GM23338 (cell line): ENCODE measurements around the gene VEZT. TPM values are rescaled to one million over a fixed set of nuclear protein-coding genes. Genes with fewer than 3 reads are reported as not detected.
"Not testable (repeated sequence)": the region's sequence is repeated elsewhere in the genome, so short reads cannot be mapped to it uniquely, and the experiment has no call there.

Experiments
- ATAC-seq: fragments of 200-7000 bp; cut with Tn5 transposase; 3 replicates; pipeline ENCODE4 v1.9.1; 2020
- DNase-seq: peaks from one replicate; pipeline ENCODE4 v3.0.0-alpha.2; 2015; ENCODE audit warnings: low spot score
- H2AFZ ChIP-seq: fragments of 200-600 bp; sonication (generic); 2 replicates; pipeline ENCODE4 v1.8.0; 2016; ENCODE audit warnings: antibody characterized with exemption, mild to moderate bottlenecking, moderate library complexity
- H3F3A ChIP-seq: fragments of 200-600 bp; sonication (generic); replicated peaks from 2 replicates; pipeline ENCODE4 v1.8.0; 2017; ENCODE audit warnings: antibody characterized with exemption, mixed run types, low read depth
- H3K27ac ChIP-seq: fragments of 200-600 bp; sonication (generic); 2 replicates; pipeline ENCODE4 v1.6.1; 2016; ENCODE audit warnings: low read depth
- H3K27me3 ChIP-seq: fragments of 200-600 bp; sonication (generic); 2 replicates; pipeline ENCODE4 v1.8.0; 2016; ENCODE audit warnings: mild to moderate bottlenecking, mixed run types, moderate library complexity; ENCODE audit not compliant: insufficient read depth
- H3K36me3 ChIP-seq: fragments of 200-600 bp; sonication (generic); 2 replicates; pipeline ENCODE4 v1.8.0; 2016; ENCODE audit warnings: mild to moderate bottlenecking; ENCODE audit not compliant: insufficient read depth
- H3K4me1 ChIP-seq: fragments of 200-600 bp; sonication (generic); 2 replicates; pipeline ENCODE4 v1.8.0; 2016; ENCODE audit warnings: mild to moderate bottlenecking, moderate library complexity; ENCODE audit not compliant: insufficient read depth
- H3K4me2 ChIP-seq: fragments of 200-600 bp; sonication (generic); 2 replicates; pipeline ENCODE4 v1.7.1; 2017; ENCODE audit warnings: mixed run types
- H3K4me3 ChIP-seq: fragments of 200-600 bp; sonication (generic); 2 replicates; pipeline ENCODE4 v1.6.1; 2016; ENCODE audit warnings: mixed run types
- H3K79me2 ChIP-seq: fragments of 200-600 bp; sonication (generic); replicated peaks from 2 replicates; pipeline ENCODE4 v1.8.0; 2017; ENCODE audit warnings: mild to moderate bottlenecking; ENCODE audit not compliant: insufficient read depth
- H3K9me2 ChIP-seq: fragments of 200-600 bp; sonication (generic); 2 replicates; pipeline ENCODE4 v1.8.0; 2017; ENCODE audit not compliant: insufficient read depth
- H4K20me1 ChIP-seq: fragments of 200-600 bp; sonication (generic); replicated peaks from 2 replicates; pipeline ENCODE4 v1.8.0; 2017; ENCODE audit warnings: mild to moderate bottlenecking; ENCODE audit not compliant: insufficient read depth
- H3K27ac Mint-ChIP-seq: 2 replicates; pipeline ENCODE4 v1.8.0; 2020; ENCODE audit warnings: inconsistent platforms, mild to moderate bottlenecking, moderate library complexity, mixed read lengths
- H3K27me3 Mint-ChIP-seq: 3 replicates; pipeline ENCODE4 v1.8.0; 2022; ENCODE audit warnings: low read depth, mild to moderate bottlenecking, moderate library complexity, mixed read lengths, inconsistent platforms; ENCODE audit not compliant: insufficient read depth, poor library complexity
- H3K36me3 Mint-ChIP-seq: 3 replicates; pipeline ENCODE4 v1.8.0; 2021; ENCODE audit warnings: low read depth, mild to moderate bottlenecking, inconsistent platforms, moderate library complexity, mixed read lengths
- H3K4me1 Mint-ChIP-seq: 3 replicates; pipeline ENCODE4 v1.8.0; 2020; ENCODE audit warnings: mild to moderate bottlenecking, inconsistent platforms, mixed read lengths
- H3K4me3 Mint-ChIP-seq: 3 replicates; pipeline ENCODE4 v1.8.0; 2021; ENCODE audit warnings: moderate library complexity, mild to moderate bottlenecking, inconsistent platforms, mixed read lengths
- H3K9me3 Mint-ChIP-seq: 3 replicates; pipeline ENCODE4 v1.8.0; 2020; ENCODE audit warnings: moderate library complexity, mild to moderate bottlenecking, inconsistent platforms, mixed read lengths
- CREB1 ChIP-seq: fragments of 250-450 bp; sonication (Bioruptor Pico); IDR thresholded peaks from 2 replicates; pipeline ENCODE4 v1.5.0; 2020; ENCODE audit warnings: low read depth, mild to moderate bottlenecking, moderate library complexity
- CTCF ChIP-seq, 2 experiments: fragments of 200-600 bp in 1 of 2; sonication (generic) in 1 of 2; conservative IDR thresholded peaks; 2 replicates each; pipeline versions ENCODE4 v1.5.1 to v1.6.1; 2016 to 2017; ENCODE audit warnings: antibody characterized with exemption in 2 of 2, low read depth in 2 of 2, mild to moderate bottlenecking in 2 of 2, moderate library complexity in 1 of 2
- EZH2 ChIP-seq: fragments of 200-600 bp; sonication (generic); IDR thresholded peaks from one replicate; pipeline ENCODE4 v1.8.0; 2017; ENCODE audit warnings: antibody characterized with exemption, mild to moderate bottlenecking, low read depth; ENCODE audit not compliant: unreplicated experiment
- EZH2phosphoT487 ChIP-seq: fragments of 200-600 bp; sonication (generic); IDR thresholded peaks from one replicate; pipeline ENCODE4 v1.8.1; 2018; ENCODE audit warnings: antibody characterized with exemption; ENCODE audit not compliant: unreplicated experiment
- JUNB ChIP-seq: IDR thresholded peaks from one replicate; pipeline ENCODE4 v1.6.1; 2016; ENCODE audit warnings: antibody characterized with exemption; ENCODE audit not compliant: unreplicated experiment
- NANOG ChIP-seq: IDR thresholded peaks from 2 replicates; pipeline ENCODE4 v1.6.1; 2016; ENCODE audit warnings: antibody characterized with exemption, borderline replicate concordance
- REST ChIP-seq: IDR thresholded peaks from one replicate; pipeline ENCODE4 v1.6.1; 2018; ENCODE audit warnings: antibody characterized with exemption; ENCODE audit not compliant: unreplicated experiment
- STAT1 ChIP-seq: IDR thresholded peaks from one replicate; pipeline ENCODE4 v1.6.1; 2016; ENCODE audit warnings: antibody characterized with exemption; ENCODE audit not compliant: unreplicated experiment
- polyA plus RNA-seq: library from polyadenylated mRNA; unstranded; fragments of >200 nt; fragmentation: Nextera tagmentation; extraction: Ambion mirVana; gene quantifications from 2 replicates; pipeline ENCODE4 v1.2.1, GENCODE V29; 2016
- total RNA-seq: library from RNA; depleted of rRNA; stranded (reverse); fragments of >200 nt; shearing (Covaris generic); gene quantifications from 2 replicates; pipeline ENCODE4 v1.2.3, GENCODE V29; 2014
- TF ChIP-seq, protein P1 (sequence below): IDR thresholded peaks from 2 replicates; pipeline ENCODE4 v1.6.1; 2016; ENCODE audit warnings: antibody characterized with exemption
- TF ChIP-seq, protein P2 (sequence below): fragments of 250-450 bp; sonication (Bioruptor Pico); IDR thresholded peaks from 2 replicates; pipeline ENCODE4 v1.5.0; 2020; ENCODE audit warnings: mild to moderate bottlenecking, moderate library complexity

Gene VEZT
- total and polyA plus RNA-seq, 2 experiments from 2014 or later, result 34.2 to 51.5 TPM

- H3K27me3 Mint-ChIP-seq, H3K9me3 Mint-ChIP-seq, ATAC-seq, H3K79me2 ChIP-seq, H3K27ac Mint-ChIP-seq, H3F3A ChIP-seq, H3K4me2 ChIP-seq, H3K4me3 Mint-ChIP-seq, H3K9me2 ChIP-seq, DNase-seq, H3K4me1 ChIP-seq, H3K4me1 Mint-ChIP-seq, H3K36me3 ChIP-seq, H4K20me1 ChIP-seq, H3K4me3 ChIP-seq, H3K27ac ChIP-seq, H3K36me3 Mint-ChIP-seq, H3K27me3 ChIP-seq: not testable (repeated sequence)
- peak overlapping the region; percentile 32; the same call in 1 of the 2 replicates for H2AFZ ChIP-seq
These were observed 106.6 kb downstream of the VEZT start for GRCh38 chr12:95324246-95324645.

- ATAC-seq (no peak), DNase-seq (no peak)
- H3K27me3 ChIP-seq, result no peaks in the 10 kb centered on the region
- H3K36me3 Mint-ChIP-seq, result no peaks in the 10 kb centered on the region
- H3F3A ChIP-seq, result no peaks in the 10 kb centered on the region
- H2AFZ ChIP-seq, result no peak overlapping the region
- no peaks in the 10 kb centered on the region for H3K27me3 Mint-ChIP-seq
- H3K79me2 ChIP-seq, result no peaks in the 10 kb centered on the region
- H4K20me1 ChIP-seq, result no peaks in the 10 kb centered on the region
- no peak overlapping the region for H3K4me3 ChIP-seq
- no peaks in the 10 kb centered on the region for H3K9me3 Mint-ChIP-seq
- H3K4me1 ChIP-seq, result no peaks in the 10 kb centered on the region
- H3K4me2 ChIP-seq, result no peak overlapping the region
- H3K4me3 Mint-ChIP-seq, result no peak overlapping the region
- no peaks in the 10 kb centered on the region for H3K9me2 ChIP-seq
- H3K36me3 ChIP-seq, result no peaks in the 10 kb centered on the region
- H3K27ac ChIP-seq, result no peak overlapping the region
- H3K27ac Mint-ChIP-seq, result no peak overlapping the region
- H3K4me1 Mint-ChIP-seq, result no peaks in the 10 kb centered on the region
- TF ChIP-seq, protein P1, sequence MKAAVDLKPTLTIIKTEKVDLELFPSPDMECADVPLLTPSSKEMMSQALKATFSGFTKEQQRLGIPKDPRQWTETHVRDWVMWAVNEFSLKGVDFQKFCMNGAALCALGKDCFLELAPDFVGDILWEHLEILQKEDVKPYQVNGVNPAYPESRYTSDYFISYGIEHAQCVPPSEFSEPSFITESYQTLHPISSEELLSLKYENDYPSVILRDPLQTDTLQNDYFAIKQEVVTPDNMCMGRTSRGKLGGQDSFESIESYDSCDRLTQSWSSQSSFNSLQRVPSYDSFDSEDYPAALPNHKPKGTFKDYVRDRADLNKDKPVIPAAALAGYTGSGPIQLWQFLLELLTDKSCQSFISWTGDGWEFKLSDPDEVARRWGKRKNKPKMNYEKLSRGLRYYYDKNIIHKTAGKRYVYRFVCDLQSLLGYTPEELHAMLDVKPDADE, result no peak
- TF ChIP-seq REST (no peak), STAT1 (no peak), EZH2 (no peak), CREB1 (CRISPR knock-in tag) (no peak), JUNB (no peak), CTCF (conservative IDR thresholded peaks at IDR 0.05; ENCODE audit: low read depth in 2 of 2) (no peak), EZH2phosphoT487 (no peak), NANOG (no peak)
- TF ChIP-seq, protein P2, sequence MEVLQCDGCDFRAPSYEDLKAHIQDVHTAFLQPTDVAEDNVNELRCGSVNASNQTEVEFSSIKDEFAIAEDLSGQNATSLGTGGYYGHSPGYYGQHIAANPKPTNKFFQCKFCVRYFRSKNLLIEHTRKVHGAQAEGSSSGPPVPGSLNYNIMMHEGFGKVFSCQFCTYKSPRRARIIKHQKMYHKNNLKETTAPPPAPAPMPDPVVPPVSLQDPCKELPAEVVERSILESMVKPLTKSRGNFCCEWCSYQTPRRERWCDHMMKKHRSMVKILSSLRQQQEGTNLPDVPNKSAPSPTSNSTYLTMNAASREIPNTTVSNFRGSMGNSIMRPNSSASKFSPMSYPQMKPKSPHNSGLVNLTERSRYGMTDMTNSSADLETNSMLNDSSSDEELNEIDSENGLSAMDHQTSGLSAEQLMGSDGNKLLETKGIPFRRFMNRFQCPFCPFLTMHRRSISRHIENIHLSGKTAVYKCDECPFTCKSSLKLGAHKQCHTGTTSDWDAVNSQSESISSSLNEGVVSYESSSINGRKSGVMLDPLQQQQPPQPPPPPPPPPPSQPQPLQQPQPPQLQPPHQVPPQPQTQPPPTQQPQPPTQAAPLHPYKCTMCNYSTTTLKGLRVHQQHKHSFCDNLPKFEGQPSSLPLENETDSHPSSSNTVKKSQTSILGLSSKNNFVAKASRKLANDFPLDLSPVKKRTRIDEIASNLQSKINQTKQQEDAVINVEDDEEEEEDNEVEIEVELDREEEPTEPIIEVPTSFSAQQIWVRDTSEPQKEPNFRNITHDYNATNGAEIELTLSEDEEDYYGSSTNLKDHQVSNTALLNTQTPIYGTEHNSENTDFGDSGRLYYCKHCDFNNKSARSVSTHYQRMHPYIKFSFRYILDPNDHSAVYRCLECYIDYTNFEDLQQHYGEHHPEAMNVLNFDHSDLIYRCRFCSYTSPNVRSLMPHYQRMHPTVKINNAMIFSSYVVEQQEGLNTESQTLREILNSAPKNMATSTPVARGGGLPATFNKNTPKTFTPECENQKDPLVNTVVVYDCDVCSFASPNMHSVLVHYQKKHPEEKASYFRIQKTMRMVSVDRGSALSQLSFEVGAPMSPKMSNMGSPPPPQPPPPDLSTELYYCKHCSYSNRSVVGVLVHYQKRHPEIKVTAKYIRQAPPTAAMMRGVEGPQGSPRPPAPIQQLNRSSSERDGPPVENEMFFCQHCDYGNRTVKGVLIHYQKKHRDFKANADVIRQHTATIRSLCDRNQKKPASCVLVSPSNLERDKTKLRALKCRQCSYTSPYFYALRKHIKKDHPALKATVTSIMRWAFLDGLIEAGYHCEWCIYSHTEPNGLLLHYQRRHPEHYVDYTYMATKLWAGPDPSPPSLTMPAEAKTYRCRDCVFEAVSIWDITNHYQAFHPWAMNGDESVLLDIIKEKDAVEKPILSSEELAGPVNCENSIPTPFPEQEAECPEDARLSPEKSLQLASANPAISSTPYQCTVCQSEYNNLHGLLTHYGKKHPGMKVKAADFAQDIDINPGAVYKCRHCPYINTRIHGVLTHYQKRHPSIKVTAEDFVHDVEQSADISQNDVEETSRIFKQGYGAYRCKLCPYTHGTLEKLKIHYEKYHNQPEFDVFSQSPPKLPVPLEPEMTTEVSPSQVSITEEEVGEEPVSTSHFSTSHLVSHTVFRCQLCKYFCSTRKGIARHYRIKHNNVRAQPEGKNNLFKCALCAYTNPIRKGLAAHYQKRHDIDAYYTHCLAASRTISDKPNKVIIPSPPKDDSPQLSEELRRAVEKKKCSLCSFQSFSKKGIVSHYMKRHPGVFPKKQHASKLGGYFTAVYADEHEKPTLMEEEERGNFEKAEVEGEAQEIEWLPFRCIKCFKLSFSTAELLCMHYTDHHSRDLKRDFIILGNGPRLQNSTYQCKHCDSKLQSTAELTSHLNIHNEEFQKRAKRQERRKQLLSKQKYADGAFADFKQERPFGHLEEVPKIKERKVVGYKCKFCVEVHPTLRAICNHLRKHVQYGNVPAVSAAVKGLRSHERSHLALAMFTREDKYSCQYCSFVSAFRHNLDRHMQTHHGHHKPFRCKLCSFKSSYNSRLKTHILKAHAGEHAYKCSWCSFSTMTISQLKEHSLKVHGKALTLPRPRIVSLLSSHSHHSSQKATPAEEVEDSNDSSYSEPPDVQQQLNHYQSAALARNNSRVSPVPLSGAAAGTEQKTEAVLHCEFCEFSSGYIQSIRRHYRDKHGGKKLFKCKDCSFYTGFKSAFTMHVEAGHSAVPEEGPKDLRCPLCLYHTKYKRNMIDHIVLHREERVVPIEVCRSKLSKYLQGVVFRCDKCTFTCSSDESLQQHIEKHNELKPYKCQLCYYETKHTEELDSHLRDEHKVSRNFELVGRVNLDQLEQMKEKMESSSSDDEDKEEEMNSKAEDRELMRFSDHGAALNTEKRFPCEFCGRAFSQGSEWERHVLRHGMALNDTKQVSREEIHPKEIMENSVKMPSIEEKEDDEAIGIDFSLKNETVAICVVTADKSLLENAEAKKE, result no peak
These were observed 107.9 kb downstream of the VEZT start for GRCh38 chr12:95325501-95325900.
